H9 (cell line): Measurements from ENCODE around the gene PARVB. TPM values are rescaled to one million over a fixed set of nuclear protein-coding genes. Genes with fewer than 3 reads are reported as not detected.

Source experiments
- DNase-seq: peaks from one replicate; pipeline ENCODE4 v3.0.0-alpha.2; 2017
- H2AFZ ChIP-seq: one replicate; pipeline ENCODE4 v1.6.1; 2013; ENCODE audit warnings: mild to moderate bottlenecking, low read length, control low read depth, moderate library complexity
- H2AK5ac ChIP-seq: 2 replicates; pipeline ENCODE4 v1.6.1; 2013; ENCODE audit warnings: low read length, control low read depth, mixed read lengths; ENCODE audit not compliant: insufficient read length
- H2BK120ac ChIP-seq: one replicate; pipeline ENCODE4 v1.6.1; 2013; ENCODE audit warnings: low read depth, mild to moderate bottlenecking, low read length, control low read depth, inconsistent platforms; ENCODE audit not compliant: poor library complexity, severe bottlenecking
- H2BK12ac ChIP-seq: 2 replicates; pipeline ENCODE4 v1.6.1; 2013; ENCODE audit warnings: low read length, control low read depth, mixed read lengths, low read depth; ENCODE audit not compliant: insufficient read length
- H2BK15ac ChIP-seq: 2 replicates; pipeline ENCODE4 v1.6.1; 2013; ENCODE audit warnings: low read depth, low read length, control low read depth
- H2BK20ac ChIP-seq: one replicate; pipeline ENCODE4 v1.6.1; 2013; ENCODE audit warnings: low read depth, mild to moderate bottlenecking, low read length, control low read depth, inconsistent platforms; ENCODE audit not compliant: poor library complexity, severe bottlenecking
- H2BK5ac ChIP-seq: 2 replicates; pipeline ENCODE4 v1.6.1; 2013; ENCODE audit warnings: low read length, control low read depth, mixed read lengths; ENCODE audit not compliant: insufficient read length
- H3K14ac ChIP-seq: 2 replicates; pipeline ENCODE4 v1.6.1; 2013; ENCODE audit warnings: low read length, control low read depth; ENCODE audit not compliant: insufficient read depth
- H3K18ac ChIP-seq: 2 replicates; pipeline ENCODE4 v1.6.1; 2013; ENCODE audit warnings: low read depth, mild to moderate bottlenecking, mixed read lengths, low read length, control low read depth; ENCODE audit not compliant: insufficient read length
- H3K23ac ChIP-seq: 2 replicates; pipeline ENCODE4 v1.6.1; 2013; ENCODE audit warnings: low read length, control low read depth, mixed read lengths, low read depth; ENCODE audit not compliant: insufficient read length
- H3K23me2 ChIP-seq: 2 replicates; pipeline ENCODE4 v1.6.1; 2013; ENCODE audit warnings: low read depth, mild to moderate bottlenecking, mixed read lengths, low read length, control low read depth; ENCODE audit not compliant: insufficient read length, poor library complexity, severe bottlenecking
- H3K27ac ChIP-seq: 2 replicates; pipeline ENCODE4 v1.5.1; 2013; ENCODE audit warnings: low read length, control low read depth, mixed read lengths, low read depth; ENCODE audit not compliant: insufficient read length
- H3K27me3 ChIP-seq: 2 replicates; pipeline ENCODE4 v1.6.1; 2013; ENCODE audit warnings: low read length, control low read depth, inconsistent platforms; ENCODE audit not compliant: insufficient read depth
- H3K4ac ChIP-seq: 2 replicates; pipeline ENCODE4 v1.6.1; 2013; ENCODE audit warnings: low read depth, mild to moderate bottlenecking, control low read depth, inconsistent platforms, low read length, moderate library complexity
- H3K4me1 ChIP-seq: 2 replicates; pipeline ENCODE4 v1.6.1; 2013; ENCODE audit warnings: low read length, control low read depth, inconsistent platforms; ENCODE audit not compliant: insufficient read depth
- H3K4me2 ChIP-seq: 2 replicates; pipeline ENCODE4 v1.6.1; 2013; ENCODE audit warnings: low read length, control low read depth, mixed read lengths; ENCODE audit not compliant: insufficient read length, insufficient read depth
- H3K56ac ChIP-seq: 2 replicates; pipeline ENCODE4 v1.6.1; 2013; ENCODE audit warnings: low read depth, mild to moderate bottlenecking, mixed read lengths, low read length, control low read depth; ENCODE audit not compliant: insufficient read length
- H3K79me1 ChIP-seq: 2 replicates; pipeline ENCODE4 v1.6.1; 2013; ENCODE audit warnings: low read depth, mild to moderate bottlenecking, moderate library complexity, low read length, control low read depth, inconsistent platforms; ENCODE audit not compliant: insufficient read depth, poor library complexity, severe bottlenecking
- H3K79me2 ChIP-seq: 2 replicates; pipeline ENCODE4 v1.6.1; 2013; ENCODE audit warnings: low read length, control low read depth, inconsistent platforms; ENCODE audit not compliant: insufficient read depth
- H3K9ac ChIP-seq: 2 replicates; pipeline ENCODE4 v1.6.1; 2013; ENCODE audit warnings: low read length, control low read depth, mixed read lengths; ENCODE audit not compliant: insufficient read length; ENCODE audit errors: extremely low read depth
- H3K9me3 ChIP-seq: one replicate; pipeline ENCODE4 v1.6.1; 2013; ENCODE audit warnings: low read depth, low read length, inconsistent platforms; ENCODE audit not compliant: control insufficient read depth
- H3T11ph ChIP-seq: one replicate; pipeline ENCODE4 v1.6.1; 2013; ENCODE audit warnings: mild to moderate bottlenecking, low read length, control low read depth, inconsistent platforms
- H4K20me1 ChIP-seq: one replicate; pipeline ENCODE4 v1.6.1; 2013; ENCODE audit not compliant: control insufficient read depth, insufficient read length, insufficient read depth
- H4K5ac ChIP-seq: 2 replicates; pipeline ENCODE4 v1.6.1; 2013; ENCODE audit warnings: low read depth, mild to moderate bottlenecking, mixed read lengths, low read length, control low read depth; ENCODE audit not compliant: insufficient read length
- H4K8ac ChIP-seq: replicated peaks from 2 replicates; pipeline ENCODE4 v1.6.1; 2013; ENCODE audit warnings: low read length, control low read depth, mixed read lengths, low read depth; ENCODE audit not compliant: insufficient read length
- H4K91ac ChIP-seq: 2 replicates; pipeline ENCODE4 v1.6.1; 2013; ENCODE audit warnings: low read depth, mild to moderate bottlenecking, moderate library complexity, mixed read lengths, low read length, control low read depth; ENCODE audit not compliant: insufficient read length
- H3K27ac Mint-ChIP-seq, 3 experiments: 2 replicates in 2 of 3; 3 replicates in 1 of 3; pipeline ENCODE4 v1.8.0; 2020 to 2021; ENCODE audit warnings: mixed read lengths in 3 of 3, mild to moderate bottlenecking in 1 of 3, moderate library complexity in 1 of 3
- H3K27me3 Mint-ChIP-seq: 2 replicates; pipeline ENCODE4 v1.8.0; 2021; ENCODE audit warnings: low read depth, mild to moderate bottlenecking, moderate library complexity, mixed read lengths
- H3K36me3 Mint-ChIP-seq, 3 experiments: 2 replicates in 2 of 3; 3 replicates in 1 of 3; pipeline ENCODE4 v1.8.0; 2020 to 2021; ENCODE audit warnings: low read depth in 3 of 3, mixed read lengths in 3 of 3; ENCODE audit not compliant: insufficient read depth in 1 of 3
- H3K4me1 Mint-ChIP-seq, 2 experiments: 2 replicates each; pipeline ENCODE4 v1.8.0; 2020; ENCODE audit warnings: mixed read lengths in 2 of 2
- H3K4me3 Mint-ChIP-seq, 2 experiments: 2 replicates in 1 of 2; 3 replicates in 1 of 2; pipeline ENCODE4 v1.8.0; 2020 to 2021; ENCODE audit warnings: mild to moderate bottlenecking in 2 of 2, mixed read lengths in 2 of 2, moderate library complexity in 1 of 2
- H3K9me3 Mint-ChIP-seq, 2 experiments: 2 replicates in 1 of 2; 3 replicates in 1 of 2; pipeline ENCODE4 v1.8.0; 2020; ENCODE audit warnings: mild to moderate bottlenecking in 2 of 2, mixed read lengths in 2 of 2, moderate library complexity in 1 of 2
- CTCF ChIP-seq: fragments of 200-600 bp; sonication (generic); conservative IDR thresholded peaks from 3 replicates; pipeline ENCODE4 v1.8.0; 2021; ENCODE audit warnings: antibody characterized with exemption, mild to moderate bottlenecking
- WGBS: extraction: QIAGEN DNeasy Blood & Tissue Kit; methylation state at CpG from one replicate; pipeline ENCODE4 v1.1.7; 2013; ENCODE audit warnings: missing lambda C conversion rate, low lambda C conversion rate, mixed read lengths; ENCODE audit not compliant: insufficient read length; ENCODE audit errors: extremely low coverage; 5-methylcytosine and 5-hydroxymethylcytosine counted together
- total RNA-seq: library from RNA; stranded (reverse); gene quantifications from 2 replicates; pipeline ENCODE4 v1.2.1, GENCODE V29; 2021

PARVB gene
- total RNA-seq, 1 experiment from 2014 or later: 15.6 TPM

GRCh38 chr22:44068422-44069191 lies 44.5 kb downstream of the PARVB start:
- Histone ChIP-seq H3K9ac (no peak overlapping the region), H4K20me1 (peaks cover 3% of the 10 kb centered on the region), H2BK15ac (no peak overlapping the region), H3T11ph (no peak overlapping the region), H3K27me3 (no peaks in the 10 kb centered on the region), H2BK12ac (no peak overlapping the region), H3K4ac (no peak overlapping the region), H3K27ac (no peak overlapping the region), H3K79me2 (no peaks in the 10 kb centered on the region), H4K5ac (no peak overlapping the region), H3K18ac (no peak overlapping the region), H3K23ac (no peak overlapping the region), H3K4me2 (no peak overlapping the region), H3K79me1 (no peaks in the 10 kb centered on the region), H4K8ac (no peak overlapping the region), H2BK120ac (no peak overlapping the region), H3K56ac (no peak overlapping the region), H3K4me1 (peaks cover 2% of the 10 kb centered on the region; the same call in 1 of the 2 replicates), H3K14ac (no peak overlapping the region), H4K91ac (no peak overlapping the region), H2BK20ac (no peak overlapping the region), H3K9me3 (no peaks in the 10 kb centered on the region), H2AFZ (no peak overlapping the region), H2BK5ac (no peak overlapping the region), H2AK5ac (no peak overlapping the region), H3K23me2 (no peaks in the 10 kb centered on the region)
- peaks cover 14 to 15% of the 10 kb centered on the region in 2 experiments for H3K4me1 Mint-ChIP-seq
- no peaks in the 10 kb centered on the region for H3K9me3 Mint-ChIP-seq
- no peak overlapping the region for H3K27ac Mint-ChIP-seq
- no peak for TF ChIP-seq CTCF
- no peaks in the 10 kb centered on the region for H3K36me3 Mint-ChIP-seq
- no peak for DNase-seq
- no peak overlapping the region for H3K4me3 Mint-ChIP-seq
- WGBS: no CpG with 5 or more reads among the region's 30 CpGs
- H3K27me3 Mint-ChIP-seq: no peaks in the 10 kb centered on the region; the same call in none of the 2 replicates
